GM21390 (cell line): ENCODE data around the gene KRTAP10-9.
"Not testable (repeated sequence)": the region's sequence is repeated elsewhere in the genome, so short reads cannot be mapped to it uniquely, and the experiment has no call there.

Experiments
- ATAC-seq: cut with Tn5 transposase; IDR thresholded peaks from one replicate; pipeline ENCODE4 v1.9.1; 2021; ENCODE audit not compliant: unreplicated experiment

The KRTAP10-9 gene

DNA sequence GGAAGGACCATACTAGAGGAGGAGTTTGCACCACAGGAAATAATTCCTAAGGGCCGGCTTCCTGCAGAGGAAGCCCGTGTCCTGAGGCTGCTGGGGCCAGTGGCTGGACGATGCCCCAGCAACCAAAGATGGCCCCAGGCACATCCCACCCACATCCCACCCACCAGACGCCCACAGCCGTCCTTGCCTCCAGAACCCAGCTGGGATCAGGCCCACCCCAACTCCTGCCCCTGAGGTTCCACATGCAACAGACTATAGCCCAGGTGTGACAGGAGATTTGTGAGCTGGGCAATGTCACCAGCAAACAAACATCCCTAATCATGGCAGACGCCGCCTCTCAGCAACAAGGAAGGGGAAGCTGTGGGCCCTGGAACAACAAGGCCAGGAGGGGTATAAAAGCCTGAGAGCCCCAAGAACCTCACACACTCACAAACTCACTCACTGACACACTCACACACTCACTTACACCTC lies at the start of gene KRTAP10-9:
TSS of gene KRTAP10-9 (plus strand) at position 421 of the 471 bp plus-strand sequence. CDS start 79 bp downstream, outside the sequence.
- no peak for ATAC-seq

GRCh38 chr21:44578371-44579055 lies 48.4 kb upstream of the KRTAP10-9 start:
- ATAC-seq = no peak

DNA sequence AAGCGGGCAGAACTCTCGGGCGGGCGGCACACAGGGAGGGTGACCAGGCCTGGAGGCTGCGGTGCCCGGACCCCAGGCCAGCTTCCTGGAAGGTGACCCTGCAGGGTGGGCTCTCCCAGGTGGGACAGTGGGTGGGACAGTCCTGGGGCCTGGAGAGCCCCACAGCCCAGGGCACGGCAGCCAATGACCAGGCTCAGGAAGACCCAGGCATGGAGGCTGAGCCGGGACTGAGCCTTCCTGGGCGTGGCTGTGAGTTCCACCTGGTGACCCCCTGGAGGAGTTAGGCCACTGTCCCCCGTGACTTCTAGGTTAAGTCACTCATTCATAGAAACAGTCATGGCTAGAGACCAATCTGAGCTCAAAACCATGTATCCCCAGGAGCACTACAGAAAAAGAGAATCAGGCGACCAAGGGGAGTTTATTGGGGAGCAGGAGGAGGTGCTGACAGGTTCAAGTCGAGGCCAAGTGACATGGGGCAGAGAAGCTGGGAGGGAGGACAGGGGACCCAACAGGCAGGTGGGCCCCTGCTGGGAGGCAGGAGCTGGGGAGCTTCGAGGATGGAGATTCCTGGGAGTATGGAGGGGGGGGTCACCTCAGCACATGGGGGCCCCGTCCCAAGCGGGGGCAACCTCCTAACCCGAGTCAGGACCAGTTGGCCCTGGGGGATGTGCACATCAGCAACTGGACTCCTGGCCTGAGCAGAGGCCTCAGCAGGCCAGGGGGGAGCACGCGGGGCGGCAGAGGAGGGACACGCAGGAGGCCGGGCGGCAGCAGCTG lies 47.6 kb upstream of the KRTAP10-9 start:
- no peak for ATAC-seq

- ATAC-seq = no peak
Observed at GRCh38 chr21:44579833-44580144, 47.1 kb upstream of the KRTAP10-9 start.

GRCh38 chr21:44580231-44580821 lies 46.6 kb upstream of the KRTAP10-9 start, which contains the start of gene KRTAP10-5:
Gene KRTAP10-5 (minus strand): TSS chr21:44580604. CDS start chr21:44580578, 26 bp downstream.
- ATAC-seq = not testable (repeated sequence)

DNA sequence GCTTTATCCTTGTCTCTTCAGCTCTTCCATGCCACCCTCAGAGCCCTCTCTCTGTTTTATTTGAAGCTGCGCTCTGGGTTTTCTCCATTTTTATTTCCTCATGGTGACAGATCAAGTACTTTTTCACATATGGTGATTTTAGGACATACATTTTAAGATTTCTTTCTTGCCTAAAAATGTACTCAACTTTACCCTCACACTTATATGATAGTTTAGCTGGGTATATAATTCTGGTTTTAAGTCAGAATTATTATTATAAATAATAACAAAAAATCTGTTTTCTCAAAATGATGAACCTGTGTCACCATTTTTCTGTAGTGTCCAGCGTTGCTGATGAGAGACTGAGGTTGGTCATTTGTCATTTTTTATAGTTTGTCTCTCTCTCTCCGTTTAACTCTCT lies 45.7 kb upstream of the KRTAP10-9 start:
- no peak for ATAC-seq

- ATAC-seq = no peak
Observed at GRCh38 chr21:44582055-44582454, 44.8 kb upstream of the KRTAP10-9 start.

- ATAC-seq = no peak
Observed at GRCh38 chr21:44583089-44583799, 43.6 kb upstream of the KRTAP10-9 start.

GRCh38 chr21:44583800-44584147 lies 43.1 kb upstream of the KRTAP10-9 start:
- ATAC-seq = no peak

- no peak for ATAC-seq
Observed at GRCh38 chr21:44585892-44586291, 41.0 kb upstream of the KRTAP10-9 start.

- ATAC-seq = no peak
Observed at GRCh38 chr21:44589094-44589493, 37.8 kb upstream of the KRTAP10-9 start.

GRCh38 chr21:44589586-44590305 lies 37.1 kb upstream of the KRTAP10-9 start:
- no peak for ATAC-seq

- no peak for ATAC-seq
Observed at GRCh38 chr21:44590311-44590721, 36.6 kb upstream of the KRTAP10-9 start.

DNA sequence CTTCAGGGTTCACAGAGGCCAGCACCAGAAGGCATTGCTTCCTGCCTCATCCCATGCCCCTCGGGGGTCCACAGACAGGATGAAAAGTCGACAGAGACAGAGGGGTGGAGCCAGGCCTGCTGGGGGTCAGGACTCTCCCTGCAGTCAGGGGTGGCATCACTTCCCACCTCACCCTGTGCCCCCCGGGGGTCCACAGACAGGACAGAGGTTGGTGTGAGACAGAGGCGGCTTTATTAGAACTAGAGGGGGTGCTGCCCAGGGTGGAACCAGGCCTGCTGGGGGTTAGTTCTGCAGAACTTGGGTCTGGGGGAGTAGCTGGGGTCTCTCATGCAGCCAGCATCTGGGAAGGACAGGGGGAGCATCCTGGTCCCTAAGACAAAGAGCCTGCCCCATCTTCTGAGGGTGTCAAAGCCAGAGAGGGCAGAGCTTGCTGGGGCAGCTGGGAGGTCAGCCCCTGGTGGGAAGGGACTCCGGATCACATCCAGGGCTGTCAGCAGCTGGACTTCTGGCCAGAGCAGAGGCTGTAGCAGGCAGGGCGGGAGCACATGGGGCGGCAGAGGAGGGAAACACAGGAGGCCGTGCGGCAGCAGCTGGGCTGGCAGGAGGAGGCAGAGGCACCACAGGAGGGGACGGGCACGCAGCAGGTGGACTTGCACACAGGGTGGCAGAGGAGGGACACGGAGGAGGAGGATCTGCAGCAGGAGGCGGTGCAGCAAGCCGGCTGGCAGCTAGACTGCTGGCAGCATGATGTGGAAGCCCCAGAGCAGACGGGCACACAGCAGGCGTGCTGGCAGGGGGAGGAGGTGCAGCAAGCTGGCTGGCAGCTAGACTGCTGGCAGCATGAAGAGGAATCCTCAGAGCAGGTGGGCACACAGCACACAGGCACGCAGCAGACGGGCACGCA lies 35.7 kb upstream of the KRTAP10-9 start:
- not testable (repeated sequence) for ATAC-seq

DNA sequence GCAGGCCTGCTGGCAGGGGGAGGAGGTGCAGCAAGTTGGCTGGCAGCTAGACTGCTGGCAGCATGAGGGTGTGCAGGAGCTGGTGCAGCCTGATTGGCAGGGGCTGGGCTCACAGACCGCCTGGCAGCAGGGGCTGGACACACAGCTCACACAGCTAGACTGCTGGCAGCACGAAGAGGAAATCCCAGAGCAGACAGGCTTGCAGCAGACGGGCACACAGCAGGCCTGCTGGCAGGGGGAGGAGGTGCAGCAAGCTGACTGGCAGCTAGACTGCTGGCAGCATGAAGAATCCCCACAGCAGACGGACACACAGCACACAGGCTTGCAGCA lies 35.1 kb upstream of the KRTAP10-9 start:
- not testable (repeated sequence) for ATAC-seq

DNA sequence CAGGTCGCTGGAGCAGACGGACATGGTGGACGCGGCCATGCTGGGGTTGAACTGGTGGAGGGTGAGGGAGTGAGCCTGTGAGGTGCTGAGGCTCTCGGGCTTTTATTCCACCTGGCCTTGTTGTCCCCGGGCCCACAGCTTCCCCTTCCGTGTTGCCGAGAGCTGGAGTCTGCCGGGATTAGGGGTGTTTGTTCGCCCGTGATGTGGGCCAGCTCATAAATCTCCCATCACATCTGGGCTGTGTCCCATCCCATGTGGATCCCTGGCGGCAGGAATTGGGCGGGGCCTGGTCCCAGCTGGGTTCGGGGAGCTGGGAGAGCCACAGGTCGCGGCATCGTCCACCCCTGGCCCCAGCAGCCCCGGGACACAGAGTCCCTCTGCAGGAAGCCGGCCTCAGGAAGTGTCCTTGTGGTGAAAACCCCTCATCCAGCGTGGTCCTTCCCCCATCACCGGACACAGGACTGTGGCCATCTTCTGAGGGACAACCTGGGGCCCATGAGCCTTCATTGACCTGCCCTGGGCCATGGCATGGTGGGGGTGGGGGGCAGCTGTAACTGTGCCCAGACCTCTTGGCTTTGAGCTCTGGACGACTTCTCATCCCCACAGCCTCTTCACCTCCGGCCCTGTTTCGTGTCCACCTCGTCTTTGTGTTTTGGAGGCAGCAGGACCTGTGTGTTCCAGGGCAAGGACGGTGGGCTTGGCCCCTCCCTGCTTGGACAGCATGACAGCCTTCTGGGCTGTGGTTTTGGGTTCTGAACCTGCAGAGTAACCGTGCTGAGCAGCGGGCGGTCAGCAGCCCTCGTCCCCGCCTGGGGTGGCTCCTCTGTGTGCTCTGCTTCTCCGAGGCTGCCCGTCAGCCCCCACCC lies 34.2 kb upstream of the KRTAP10-9 start, which contains the start of gene KRTAP10-6:
TSS of gene KRTAP10-6 (minus strand) at position 60 of the 866 bp plus-strand sequence. CDS start at position 39, 21 bp downstream.
- no peak for ATAC-seq

DNA sequence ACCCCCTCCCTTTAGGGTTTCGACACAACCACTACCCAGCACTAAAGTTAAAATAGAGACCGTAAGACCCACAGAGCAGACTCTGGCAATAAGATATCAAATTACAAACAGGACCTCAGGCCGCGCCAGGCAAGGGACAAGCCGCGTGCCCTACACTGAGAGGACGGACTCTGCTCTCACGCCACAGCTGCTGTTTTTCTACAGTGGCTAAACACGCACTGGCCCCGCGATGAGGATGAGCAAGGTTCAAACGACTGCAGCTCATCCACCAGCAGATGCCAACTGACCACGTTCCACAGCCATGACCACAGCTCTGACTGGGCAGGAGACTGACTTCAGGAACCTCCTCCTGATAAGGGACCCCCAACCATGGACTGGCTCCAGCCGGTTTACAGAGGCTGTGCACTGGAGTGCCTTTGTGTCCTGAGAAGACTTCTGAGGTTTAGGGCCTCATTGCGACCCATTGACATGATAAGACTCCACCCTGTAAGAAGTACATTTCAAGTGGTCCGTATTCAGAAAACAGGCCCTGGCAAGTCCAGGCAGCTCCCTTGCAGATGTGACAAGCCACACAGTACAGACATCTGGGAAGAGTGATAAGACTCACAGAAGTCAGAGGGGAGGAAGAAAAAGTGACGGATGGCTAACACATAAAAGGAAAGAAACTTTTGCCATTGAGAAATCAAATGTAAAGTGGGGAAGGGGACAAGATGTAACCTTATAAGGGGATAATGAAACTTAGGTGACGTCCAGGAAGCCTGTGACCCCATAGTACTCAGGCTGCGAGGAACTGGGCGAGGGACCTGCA lies 33.1 kb upstream of the KRTAP10-9 start:
- no peak for ATAC-seq

DNA sequence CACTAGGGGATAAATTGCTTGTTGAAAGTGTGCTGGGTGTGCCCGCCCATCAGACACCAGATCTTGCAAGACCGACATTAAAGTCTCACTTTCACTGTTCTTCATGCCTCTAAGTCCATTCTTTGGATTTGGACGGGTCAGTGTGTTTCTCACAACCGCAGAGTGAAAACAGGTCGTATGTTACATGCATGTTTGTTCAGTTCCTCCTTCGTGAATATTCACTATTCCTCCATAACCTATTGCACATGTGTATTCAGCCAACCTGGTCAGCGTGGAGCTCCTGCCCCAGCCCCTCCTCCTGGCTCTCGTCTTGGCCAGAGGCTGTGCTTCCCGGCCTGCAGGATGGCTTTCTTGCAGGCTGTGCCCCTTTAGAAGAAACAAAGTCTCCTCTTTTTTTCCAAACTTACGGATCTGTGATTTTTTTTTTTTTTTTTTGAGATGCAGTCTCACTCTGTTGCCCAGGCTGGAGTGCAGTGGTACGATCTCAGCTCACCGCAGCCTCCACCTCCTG lies 32.4 kb upstream of the KRTAP10-9 start:
- no peak for ATAC-seq
